ENCODE results near the gene CSRP2. TPM values are rescaled to one million over a fixed set of nuclear protein-coding genes. Genes with fewer than 3 reads are reported as not detected.

CSRP2 gene
- total RNA-seq, 1 experiment from 2014 or later: 36.1 TPM

GRCh38 chr12:76915361-76916169 lies 36.7 kb upstream of the CSRP2 start:
- ChIA-PET POLR2A (no interaction called here), RAD21 (ENCODE audit: low non-redundant PET in 1 of 2, low total read pairs in 2 of 2, uncharacterized antibody in 2 of 2, unreplicated experiment in 2 of 2) (no interaction called here), CTCF (no interaction called here)
- H3K9me3 ChIP-seq (ENCODE audit: control insufficient read depth in 1 of 2, insufficient read depth in 1 of 2, low read depth in 1 of 2, low read length in 2 of 2): no peaks in the 10 kb centered on the region
- no peaks in the 10 kb centered on the region for H3K27me3 ChIP-seq (ENCODE audit: insufficient read depth, low read length)
- H3K4me3 ChIP-seq (replicated peaks in 1 of 2; ENCODE audit: low read depth in 1 of 2, low read length in 2 of 2): no peak overlapping the region
- H3K79me2 ChIP-seq (ENCODE audit: insufficient read depth, low read length): no peaks in the 10 kb centered on the region
- no peak overlapping the region for H3K4me2 ChIP-seq (ENCODE audit: low read length)
- DNase-seq (ENCODE audit: low read depth, low spot score): no peak
- no peak overlapping the region for H3K27ac ChIP-seq (ENCODE audit: low read depth, low read length)
- intact Hi-C loops (cut with micrococcal nuclease): no loop called here
- H4K20me1 ChIP-seq (ENCODE audit: insufficient read depth): no peaks in the 10 kb centered on the region
- TF ChIP-seq EGR1 (IDR thresholded peaks at IDR 0.05; ENCODE audit: low read depth): no peak
- TF ChIP-seq JUND (IDR thresholded peaks at IDR 0.05): no peak
- no peak for TF ChIP-seq CBX3 (IDR thresholded peaks at IDR 0.05; ENCODE audit: low read depth)
- TF ChIP-seq EZH2phosphoT487 (IDR thresholded peaks at IDR 0.05; ENCODE audit: borderline replicate concordance): no peak
- TF ChIP-seq SP1 (IDR thresholded peaks at IDR 0.05; ENCODE audit: low read depth): no peak
- no peak for TF ChIP-seq ZFX (IDR thresholded peaks at IDR 0.05)
- TF ChIP-seq FOSL1 (IDR thresholded peaks at IDR 0.05; ENCODE audit: low read depth): no peak
- no peak for TF ChIP-seq POLR2AphosphoS5 (IDR thresholded peaks at IDR 0.05; ENCODE audit: low read depth, low read length)
- TF ChIP-seq, protein P1, sequence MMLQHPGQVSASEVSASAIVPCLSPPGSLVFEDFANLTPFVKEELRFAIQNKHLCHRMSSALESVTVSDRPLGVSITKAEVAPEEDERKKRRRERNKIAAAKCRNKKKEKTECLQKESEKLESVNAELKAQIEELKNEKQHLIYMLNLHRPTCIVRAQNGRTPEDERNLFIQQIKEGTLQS (IDR thresholded peaks at IDR 0.05): no peak
- no peak overlapping the region for H2AFZ ChIP-seq (ENCODE audit: low read depth, low read length, poor library complexity, severe bottlenecking)
- no peaks in the 10 kb centered on the region for H3K36me3 ChIP-seq (ENCODE audit: control insufficient read depth in 1 of 2, insufficient read depth in 2 of 2, low read length in 2 of 2)
- no peak for ATAC-seq
- no peak overlapping the region for H3K9ac ChIP-seq (ENCODE audit: low read length)
- H3K4me1 ChIP-seq (ENCODE audit: control insufficient read depth in 1 of 2, insufficient read depth in 2 of 2, low read length in 2 of 2): no peaks in the 10 kb centered on the region
- no peaks in the 10 kb centered on the region for H3K9me2 ChIP-seq (ENCODE audit: insufficient read depth)
- no TSS peak for BruUV-seq (replicated peaks)

GRCh38 chr12:76914102-76914859 lies 35.5 kb upstream of the CSRP2 start:
- no peaks in the 10 kb centered on the region for H3K9me2 ChIP-seq (ENCODE audit: insufficient read depth)
- no peaks in the 10 kb centered on the region for H4K20me1 ChIP-seq (ENCODE audit: insufficient read depth)
- H3K4me1 ChIP-seq (ENCODE audit: control insufficient read depth in 1 of 2, insufficient read depth in 2 of 2, low read length in 2 of 2): no peaks in the 10 kb centered on the region; a peak in 1 of 4 replicates
- H3K9ac ChIP-seq (ENCODE audit: low read length): no peak overlapping the region
- no peak overlapping the region for H3K4me2 ChIP-seq (ENCODE audit: low read length)
- intact Hi-C loops (cut with micrococcal nuclease): no loop called here
- H3K4me3 ChIP-seq (replicated peaks in 1 of 2; ENCODE audit: low read depth in 1 of 2, low read length in 2 of 2): no peak overlapping the region
- CTCF ChIA-PET: no interaction called here
- no peak for DNase-seq (ENCODE audit: low read depth, low spot score)
- H3K9me3 ChIP-seq (ENCODE audit: control insufficient read depth in 1 of 2, insufficient read depth in 1 of 2, low read depth in 1 of 2, low read length in 2 of 2): no peaks in the 10 kb centered on the region
- POLR2A ChIA-PET: no interaction called here
- no peaks in the 10 kb centered on the region for H3K79me2 ChIP-seq (ENCODE audit: insufficient read depth, low read length)
- H3K27me3 ChIP-seq (ENCODE audit: insufficient read depth, low read length): no peaks in the 10 kb centered on the region
- H3K36me3 ChIP-seq (ENCODE audit: control insufficient read depth in 1 of 2, insufficient read depth in 2 of 2, low read length in 2 of 2): no peaks in the 10 kb centered on the region
- no TSS peak for BruUV-seq (replicated peaks)
- RAD21 ChIA-PET (ENCODE audit: low non-redundant PET in 1 of 2, low total read pairs in 2 of 2, uncharacterized antibody in 2 of 2, unreplicated experiment in 2 of 2): no interaction called here
- no peak overlapping the region for H3K27ac ChIP-seq (ENCODE audit: low read depth, low read length)
- no peak for ATAC-seq
- H2AFZ ChIP-seq (ENCODE audit: low read depth, low read length, poor library complexity, severe bottlenecking): no peak overlapping the region
- TF ChIP-seq ZNF274 (IDR thresholded peaks at IDR 0.05; ENCODE audit: low read depth, low read length) (no peak), SRF (IDR thresholded peaks at IDR 0.05; ENCODE audit: low read depth) (no peak), SIN3A (IDR thresholded peaks at IDR 0.05; ENCODE audit: low read depth) (no peak), POLR2A (IDR thresholded peaks at IDR 0.05; ENCODE audit: borderline replicate concordance, extremely low read depth, insufficient read depth, insufficient read length) (no peak), JUND (IDR thresholded peaks at IDR 0.05) (no peak), TCF7L2 (IDR thresholded peaks at IDR 0.05; ENCODE audit: borderline replicate concordance, extremely low read depth, insufficient read depth, insufficient read length) (no peak), SP1 (IDR thresholded peaks at IDR 0.05; ENCODE audit: low read depth) (no peak), ZFX (IDR thresholded peaks at IDR 0.05) (no peak), FOSL1 (IDR thresholded peaks at IDR 0.05; ENCODE audit: low read depth) (no peak), YY1 (IDR thresholded peaks at IDR 0.05; ENCODE audit: extremely low read depth, insufficient replicate concordance, low read depth, low read length) (no peak), POLR2AphosphoS5 (IDR thresholded peaks at IDR 0.05; ENCODE audit: low read depth, low read length) (no peak), EZH2phosphoT487 (IDR thresholded peaks at IDR 0.05; ENCODE audit: borderline replicate concordance) (no peak), EZH2 (IDR thresholded peaks at IDR 0.05) (no peak), EGR1 (IDR thresholded peaks at IDR 0.05; ENCODE audit: low read depth) (no peak), MAX (IDR thresholded peaks at IDR 0.05) (no peak)
- TF ChIP-seq, protein P1 (IDR thresholded peaks at IDR 0.05): no peak

Data from HCT116 (cell line).